Activated B cell treated with CpG ODN at 0.5 μM for 24 hours (primary cell): ENCODE data around the gene BCL7C. TPM values are rescaled to one million over a fixed set of nuclear protein-coding genes. Genes with fewer than 3 reads are reported as not detected.
A peak's percentile ranks its signal among the peaks of the same experiment; 100 is the strongest.

ENCODE experiments used
- ATAC-seq: fragments of 200-7000 bp; cut with Tn5 transposase; one replicate; pipeline ENCODE4 v1.10.0; 2021; ENCODE audit warnings: low read depth, mild to moderate bottlenecking, moderate library complexity
- CTCF ChIA-PET: fragments of 350-600 bp; sonication (Branson Sonifier 250); formaldehyde crosslinking; loops from one replicate; lab custom pipeline; 2021; ENCODE audit warnings: antibody characterized with exemption; lab: Charles Lee
- POLR2A ChIA-PET: fragments of 350-600 bp; sonication (Branson Sonifier 250); formaldehyde crosslinking; loops from one replicate; lab custom pipeline; 2021; ENCODE audit warnings: antibody characterized with exemption; lab: Charles Lee
- DNase-seq: peaks from one replicate; pipeline ENCODE4 v3.0.0; 2022
- H3K27ac Mint-ChIP-seq: one replicate; pipeline ENCODE4 v1.8.0; 2020; ENCODE audit warnings: mixed read lengths
- H3K27me3 Mint-ChIP-seq: one replicate; pipeline ENCODE4 v1.8.0; 2021; ENCODE audit warnings: mixed read lengths
- H3K36me3 Mint-ChIP-seq: one replicate; pipeline ENCODE4 v1.8.0; 2021; ENCODE audit warnings: low read depth, mixed read lengths
- H3K4me1 Mint-ChIP-seq: one replicate; pipeline ENCODE4 v1.8.0; 2021; ENCODE audit warnings: mixed read lengths
- H3K4me3 Mint-ChIP-seq: one replicate; pipeline ENCODE4 v1.8.0; 2020; ENCODE audit warnings: mild to moderate bottlenecking, mixed read lengths
- H3K9me3 Mint-ChIP-seq: one replicate; pipeline ENCODE4 v1.8.0; 2020; ENCODE audit warnings: mixed read lengths
- CTCF ChIP-seq: fragments of 200-600 bp; IDR thresholded peaks from one replicate; pipeline ENCODE4 v1.8.0; 2022; ENCODE audit warnings: antibody characterized with exemption, mild to moderate bottlenecking
- intact Hi-C: fragments of 100-400 bp; cut with micrococcal nuclease; formaldehyde crosslinking; loops from one replicate; pipeline ENCODE4 v1.15.1; 2024
- total RNA-seq: library from RNA; stranded (reverse); gene quantifications from 2 replicates; pipeline ENCODE4 v1.2.3, GENCODE V29; 2022

BCL7C gene
- total RNA-seq, 1 donor from 2014 or later: 32.2 TPM

- POLR2A ChIA-PET: interaction anchor here (0.6 to 1.5 kb wide), 11 partner anchors 21 to 739 kb away, joined by 3 to 6 read pairs (median 3); partner anchors contain the start of genes CORO1A, SEPTIN1, ZNF629 and ZNF646
- TF ChIP-seq CTCF: no peak
- intact Hi-C loops: loop anchor here (1.0 to 10.0 kb wide), 18 partner anchors 20 to 1106 kb away; partner anchors contain the start of genes CFAP119, FBRS, INO80E and PAGR1
- Mint-ChIP-seq H3K9me3 (no peaks in the 10 kb centered on the region), H3K4me3 (peak overlapping the region; percentile 100), H3K4me1 (peaks cover 20% of the 10 kb centered on the region), H3K27ac (peak overlapping the region; percentile 100), H3K27me3 (no peaks in the 10 kb centered on the region), H3K36me3 (peaks cover 18% of the 10 kb centered on the region)
- DNase-seq (peak; percentile 95), ATAC-seq (peak; percentile 77)
- CTCF ChIA-PET: interaction anchor here (0.6 to 0.9 kb wide), 2 partner anchors 22 to 78 kb away, joined by 3 to 14 read pairs; no protein-coding TSS in a partner anchor
Observed at GRCh38 chr16:30922420-30922959, 28.6 kb upstream of the BCL7C start.

GRCh38 chr16:30921748-30922419 is 28.0 kb upstream of the BCL7C start:
- TF ChIP-seq CTCF: peak; percentile 53
- DNase-seq: peak; percentile 79
- Mint-ChIP-seq H3K4me3 (peak overlapping the region; percentile 100), H3K4me1 (peaks cover 20% of the 10 kb centered on the region), H3K36me3 (peaks cover 18% of the 10 kb centered on the region), H3K9me3 (no peaks in the 10 kb centered on the region), H3K27ac (peak overlapping the region; percentile 100), H3K27me3 (no peaks in the 10 kb centered on the region)
- ATAC-seq: peak; percentile 3
- CTCF ChIA-PET: interaction anchor here (0.6 to 4.0 kb wide), 3 partner anchors 21 to 77 kb away, joined by 3 to 41 read pairs (median 14); no protein-coding TSS in a partner anchor
- intact Hi-C loops: loop anchor here (1.0 to 10.0 kb wide), 20 partner anchors 20 to 1105 kb away; partner anchors contain the start of genes CFAP119, FBRS, INO80E and PAGR1
- POLR2A ChIA-PET: interaction anchor here (0.6 to 1.5 kb wide), 12 partner anchors 20 to 739 kb away, joined by 3 to 6 read pairs (median 3); partner anchors contain the start of genes CORO1A, SEPTIN1, ZNF629 and ZNF646

- CTCF ChIA-PET: interaction anchor here (4.0 kb wide), 1 partner anchor 76 kb away, joined by 41 read pairs; no protein-coding TSS in a partner anchor
- H3K4me1 Mint-ChIP-seq: peaks cover 20% of the 10 kb centered on the region
- intact Hi-C loops: loop anchor here (1.0 to 10.0 kb wide), 4 partner anchors 77 to 394 kb away; partner anchors contain the start of genes ZNF764 and ZNF768
- TF ChIP-seq CTCF: no peak
- POLR2A ChIA-PET: interaction anchor here (0.9 kb wide), 1 partner anchor 77 kb away, joined by 3 read pairs; no protein-coding TSS in a partner anchor
- H3K27ac Mint-ChIP-seq: peak overlapping the region; percentile 100
- peaks cover 13% of the 10 kb centered on the region for H3K36me3 Mint-ChIP-seq
- DNase-seq: no peak
- ATAC-seq: no peak
- peak overlapping the region; percentile 100 for H3K4me3 Mint-ChIP-seq
- no peaks in the 10 kb centered on the region for H3K27me3 Mint-ChIP-seq
- no peaks in the 10 kb centered on the region for H3K9me3 Mint-ChIP-seq
Observed at GRCh38 chr16:30921459-30921747, 27.5 kb upstream of the BCL7C start.

GRCh38 chr16:30920891-30921290 is 27.0 kb upstream of the BCL7C start:
- ChIA-PET CTCF (interaction anchor here (3.3 to 4.0 kb wide), 2 partner anchors 19 to 76 kb away, joined by 14 to 41 read pairs; no protein-coding TSS in a partner anchor), POLR2A (interaction anchor here (0.9 to 2.6 kb wide), 2 partner anchors 75 to 76 kb away, joined by 3 to 6 read pairs; no protein-coding TSS in a partner anchor)
- no peak for TF ChIP-seq CTCF
- intact Hi-C loops: loop anchor here (1.0 to 10.0 kb wide), 4 partner anchors 77 to 394 kb away; partner anchors contain the start of genes ZNF764 and ZNF768
- Mint-ChIP-seq H3K36me3 (peaks cover 10% of the 10 kb centered on the region), H3K4me3 (no peak overlapping the region), H3K9me3 (no peaks in the 10 kb centered on the region), H3K27me3 (no peaks in the 10 kb centered on the region), H3K4me1 (peaks cover 16% of the 10 kb centered on the region), H3K27ac (peak overlapping the region; percentile 65)
- DNase-seq: no peak
- no peak for ATAC-seq
